GM12872 (cell line): ENCODE results near the gene GOLPH3L.

Experiments used
- CTCF ChIP-seq: IDR thresholded peaks from 3 replicates; pipeline ENCODE4 v1.5.1; 2011; ENCODE audit warnings: low read depth, mild to moderate bottlenecking, low read length, moderate library complexity; ENCODE audit not compliant: insufficient read depth

The GOLPH3L gene

GRCh38 chr1:150610576-150610975 is 86.4 kb downstream of the GOLPH3L start:
- no peak for TF ChIP-seq CTCF

DNA sequence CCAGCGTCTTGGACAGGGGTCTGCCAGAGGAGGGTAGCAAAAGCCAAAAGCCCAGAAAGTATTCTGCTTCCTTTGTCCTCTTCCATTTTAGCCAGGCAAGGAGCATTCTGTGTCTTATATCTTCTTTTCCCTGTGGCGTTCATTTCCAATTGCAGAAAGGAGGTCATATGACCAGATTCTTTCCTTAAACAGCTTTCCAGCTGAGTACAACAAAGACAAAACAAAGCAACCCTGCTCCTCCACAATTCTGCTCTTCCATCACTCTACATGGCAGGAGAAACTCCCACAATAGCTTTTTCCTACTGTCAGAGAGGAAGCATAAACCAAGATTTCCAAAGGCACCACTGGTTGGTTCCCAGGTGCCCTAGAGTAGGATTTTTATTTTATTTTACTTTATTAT is 87.2 kb downstream of the GOLPH3L start:
- no peak for TF ChIP-seq CTCF

DNA sequence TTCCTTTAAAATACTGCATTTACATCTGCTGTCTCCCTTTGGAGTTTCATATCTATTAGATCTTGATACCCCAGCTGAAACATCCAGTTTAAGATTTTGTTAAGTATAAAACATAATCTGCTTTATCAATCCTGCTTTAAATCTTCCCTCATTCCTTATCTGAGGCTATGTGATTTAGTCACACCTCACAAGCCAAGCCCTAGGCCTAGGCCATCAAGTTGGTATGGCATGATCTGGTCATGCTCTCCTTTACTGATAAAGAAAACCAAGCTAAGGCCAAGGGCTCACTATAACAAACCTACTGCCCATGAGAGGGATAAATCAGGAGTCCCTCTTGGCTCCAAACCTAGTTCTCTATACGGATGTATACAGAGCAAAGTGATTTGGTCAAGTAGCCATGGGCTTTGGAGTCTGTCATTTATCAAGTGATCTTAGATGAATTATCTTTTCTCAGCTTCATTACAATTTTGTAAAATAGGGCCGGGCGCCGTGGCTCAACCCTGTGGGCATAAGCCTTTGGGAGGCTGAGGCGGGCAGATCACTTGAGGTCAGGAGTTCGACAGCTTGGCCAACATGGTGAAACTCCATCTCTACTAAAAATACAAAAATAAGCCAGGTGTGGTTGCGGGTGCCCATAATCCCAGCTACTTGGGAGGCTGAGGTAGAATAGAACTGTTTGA is 90.4 kb downstream of the GOLPH3L start:
- no peak for TF ChIP-seq CTCF

DNA sequence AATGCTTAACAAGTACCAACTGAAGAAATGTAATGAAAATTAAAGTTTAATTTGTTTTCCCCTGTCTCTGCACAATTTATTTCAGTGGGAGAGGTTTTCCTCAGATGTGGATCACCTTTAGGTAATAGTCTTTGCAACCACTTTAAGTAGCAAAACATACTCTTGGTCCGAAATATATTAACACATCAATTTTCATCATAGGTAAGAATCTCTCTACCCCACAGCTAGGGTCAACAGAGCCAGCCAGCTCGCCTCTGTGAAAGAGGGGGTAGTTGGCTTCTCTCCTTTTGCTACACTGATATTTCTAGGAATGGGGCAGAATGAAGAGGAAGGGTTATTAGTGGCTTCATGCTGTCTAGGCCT is 92.7 kb downstream of the GOLPH3L start:
- TF ChIP-seq CTCF: no peak

GRCh38 chr1:150603711-150604110 is 93.2 kb downstream of the GOLPH3L start:
- no peak for TF ChIP-seq CTCF

DNA sequence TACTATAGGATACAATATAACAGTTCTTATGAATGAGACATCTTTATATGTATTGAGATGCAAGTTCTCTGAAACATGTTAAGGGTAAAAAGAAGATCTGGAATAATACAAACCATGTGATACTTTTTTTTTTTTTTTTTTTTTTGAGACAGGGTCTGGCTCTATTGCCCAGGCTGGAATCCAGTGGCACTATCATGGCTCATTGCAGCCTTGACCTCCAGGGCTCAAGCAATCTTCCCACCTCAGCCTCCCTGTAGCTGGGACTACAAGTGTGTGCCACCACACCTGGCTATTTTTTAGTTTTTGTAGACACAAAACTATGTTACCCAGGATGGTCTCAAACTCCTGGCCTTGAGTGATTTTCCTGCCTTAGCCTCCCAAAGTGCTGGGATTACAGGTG is 95.4 kb downstream of the GOLPH3L start:
- TF ChIP-seq CTCF: no peak

GRCh38 chr1:150596976-150597375 is 100.0 kb downstream of the GOLPH3L start:
- TF ChIP-seq CTCF: no peak
